Activated CD8-positive, alpha-beta memory T cell treated with anti-CD3 and anti-CD28 coated beads for 4 hours (primary cell): Measurements from ENCODE around the gene AOPEP.

Experiments
- DNase-seq, 2 donors: peaks; one replicate each; pipeline ENCODE4 v3.0.0-alpha.2; 2020; ENCODE audit warnings: low read depth in 2 of 2

AOPEP gene

DNA sequence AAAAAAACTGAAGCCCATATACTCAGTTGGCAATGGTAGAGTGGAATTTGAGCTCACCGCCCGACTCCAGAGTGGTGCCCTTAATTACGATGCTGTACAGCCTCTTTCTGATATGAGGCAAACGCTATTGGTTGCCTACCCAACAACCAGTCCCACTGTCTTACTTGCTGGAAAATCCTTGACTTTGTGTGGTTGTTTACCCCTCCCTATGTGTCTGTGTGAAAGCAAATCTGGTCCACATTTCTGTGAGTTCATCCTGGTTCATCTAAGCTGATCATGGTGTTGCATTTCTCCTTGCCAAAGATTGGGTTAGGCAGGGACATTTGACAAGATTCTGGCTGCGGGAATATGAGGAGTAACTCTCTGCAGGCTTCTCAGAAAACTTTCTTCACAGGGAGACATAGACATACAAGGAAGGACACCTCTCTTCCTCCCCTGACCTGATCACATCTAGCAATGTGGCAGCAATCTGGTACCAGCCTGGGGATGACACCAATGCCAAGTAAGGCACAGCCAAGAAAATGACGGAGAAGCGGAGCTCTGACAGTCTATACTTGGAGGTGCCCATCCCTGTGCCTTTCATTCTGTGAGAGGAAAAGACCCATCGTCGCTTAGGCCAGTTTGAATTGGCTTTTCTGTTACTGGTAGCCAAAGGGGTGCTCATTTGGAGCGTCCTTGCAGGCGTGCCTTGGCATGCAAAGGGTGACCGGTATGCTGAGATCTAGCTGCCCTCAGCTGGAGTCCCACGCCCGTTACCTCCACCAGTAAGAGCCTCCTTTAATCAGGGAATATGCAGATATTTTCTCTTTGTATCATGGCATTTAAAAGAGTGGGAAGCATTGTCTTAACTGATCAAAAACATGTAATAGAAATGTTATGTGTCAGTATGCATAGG, 124.3 kb downstream of the AOPEP start:
- no peak for DNase-seq

DNA sequence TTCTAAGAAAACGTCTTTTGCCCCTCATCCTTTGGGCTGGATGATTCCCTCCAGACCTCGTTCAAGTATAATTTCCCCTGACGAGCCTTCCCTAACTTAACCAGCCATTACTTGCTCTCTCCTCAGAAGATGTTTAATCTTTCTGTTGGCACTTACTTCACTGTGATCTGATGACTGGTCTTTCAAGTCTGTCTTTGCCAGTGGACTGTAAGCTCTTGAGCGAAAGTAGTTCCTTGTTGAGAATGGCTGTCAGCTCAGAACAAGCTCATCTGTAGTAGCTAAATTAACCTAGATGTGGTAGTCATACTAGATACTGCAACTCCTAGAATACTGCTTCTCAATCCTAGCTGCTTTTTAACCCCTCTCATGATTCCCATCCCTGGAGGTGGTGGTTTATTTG, 125.0 kb downstream of the AOPEP start:
- DNase-seq: no peak

- no peak for DNase-seq
Measured at GRCh38 chr9:94851892-94852291, 125.4 kb downstream of the AOPEP start.

DNA sequence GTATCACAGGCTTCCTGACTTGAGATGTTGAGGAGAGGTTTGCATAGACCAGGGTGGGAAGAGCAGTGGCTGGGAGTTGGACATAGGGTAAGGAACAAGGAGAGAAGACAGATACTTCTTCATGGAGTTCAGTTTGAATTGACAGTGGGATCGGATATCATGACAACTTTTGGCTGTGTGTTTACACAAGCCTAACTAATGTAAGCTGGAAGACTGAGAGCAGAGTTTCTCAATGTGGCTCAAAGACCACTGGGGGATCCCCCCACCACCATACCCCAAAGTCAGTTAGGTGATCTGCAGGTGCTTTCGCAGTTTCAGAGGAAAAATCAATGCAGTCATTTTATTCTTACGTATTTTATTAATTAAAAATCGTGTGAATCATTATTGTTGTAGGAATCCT, 125.9 kb downstream of the AOPEP start:
- no peak for DNase-seq

- DNase-seq: no peak
Measured at GRCh38 chr9:94853887-94854286, 127.4 kb downstream of the AOPEP start.

DNA sequence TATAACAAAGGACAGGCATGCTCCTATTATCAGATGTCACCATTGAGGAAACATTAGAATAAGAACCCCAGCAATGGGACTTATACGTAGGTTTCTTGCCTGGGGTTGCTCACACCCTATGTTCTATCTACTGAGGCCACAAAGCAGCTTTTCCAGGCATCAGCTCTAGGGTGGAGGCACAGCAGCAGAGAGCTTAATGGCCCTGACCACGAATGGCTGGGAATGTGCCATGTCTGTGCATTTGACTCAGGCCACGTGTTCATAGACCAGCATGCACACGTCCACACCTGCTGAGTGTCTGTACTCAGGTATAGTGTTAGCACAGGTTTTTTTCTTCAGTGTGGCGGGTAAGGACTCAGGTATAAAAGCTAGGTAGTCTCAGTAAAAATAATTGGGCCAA, 129.4 kb downstream of the AOPEP start:
- no peak for DNase-seq

DNA sequence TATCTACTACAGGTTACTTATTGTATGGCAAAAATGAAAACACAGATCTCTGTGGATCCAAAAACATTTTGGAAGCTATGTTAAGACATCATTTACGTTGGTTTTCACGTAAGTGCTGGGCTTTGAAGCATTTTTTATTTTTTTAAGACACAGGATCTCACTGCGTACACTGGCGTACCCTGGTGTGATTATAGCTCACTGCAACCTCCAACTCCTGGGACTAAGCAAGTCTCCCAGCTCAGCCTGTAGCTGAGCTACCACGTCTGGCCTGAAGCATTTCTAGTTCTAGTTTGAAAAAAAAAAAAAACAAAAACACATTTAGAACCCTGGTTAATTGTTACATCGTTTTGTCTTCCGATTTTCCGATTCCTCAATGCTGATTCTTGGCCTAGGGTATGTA, 131.3 kb downstream of the AOPEP start:
- DNase-seq: no peak

- DNase-seq: no peak
Measured at GRCh38 chr9:94859226-94859625, 132.7 kb downstream of the AOPEP start.

- DNase-seq: no peak
Measured at GRCh38 chr9:94859891-94860290, 133.4 kb downstream of the AOPEP start.

DNA sequence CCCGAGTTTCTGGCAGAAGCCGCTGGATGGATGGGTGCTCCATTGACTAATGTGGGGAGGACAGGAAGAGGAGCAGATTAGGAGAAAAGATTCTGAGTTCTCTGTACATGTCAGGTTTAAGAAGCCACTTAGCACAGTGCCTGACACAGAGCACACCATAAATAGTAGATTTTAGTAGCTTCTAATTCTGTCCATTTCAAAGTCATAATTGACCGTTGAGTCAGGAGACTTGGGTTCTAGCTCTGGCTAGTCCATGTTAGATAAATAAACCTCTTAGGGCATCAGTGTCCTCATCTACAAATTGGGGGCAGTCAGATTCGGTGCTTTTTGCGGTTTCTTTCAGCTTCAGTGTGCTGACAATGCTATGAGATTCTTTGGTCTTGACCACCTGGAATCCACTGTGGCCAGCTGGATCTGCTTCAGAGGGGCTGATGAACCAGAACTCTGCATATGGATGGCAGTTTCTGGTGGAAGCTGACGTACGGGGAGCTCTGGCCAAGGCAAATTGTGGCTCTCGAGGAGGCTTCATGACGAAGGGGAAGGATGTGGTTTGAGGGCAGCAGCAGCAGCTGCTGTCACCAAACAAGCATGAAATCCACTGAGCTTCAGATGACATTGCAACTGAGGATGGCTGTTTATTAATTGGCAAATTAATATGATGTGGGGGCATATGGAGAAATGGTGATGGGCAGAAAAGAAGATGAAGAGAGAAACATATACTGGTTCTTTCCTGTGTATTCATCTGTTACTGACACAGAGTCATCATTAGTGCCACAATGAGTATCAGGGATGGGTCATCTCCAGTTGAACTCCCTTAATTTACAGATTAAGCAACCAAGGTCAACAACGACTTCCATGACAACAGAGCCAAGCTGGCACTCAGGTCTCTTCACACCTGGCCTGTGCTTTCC, 134.4 kb downstream of the AOPEP start:
- DNase-seq: peak; percentile 22 to 48

GRCh38 chr9:94861589-94862272, 135.2 kb downstream of the AOPEP start:
- DNase-seq: no peak

- DNase-seq: no peak
Measured at GRCh38 chr9:94864196-94864595, 137.7 kb downstream of the AOPEP start.

- no peak for DNase-seq
Measured at GRCh38 chr9:94864862-94865509, 138.5 kb downstream of the AOPEP start.

- DNase-seq: no peak
Measured at GRCh38 chr9:94865582-94866452, 139.3 kb downstream of the AOPEP start.

GRCh38 chr9:94866770-94867169, 140.3 kb downstream of the AOPEP start:
- DNase-seq: no peak

- DNase-seq: no peak
Measured at GRCh38 chr9:94867281-94867841, 140.9 kb downstream of the AOPEP start.

DNA sequence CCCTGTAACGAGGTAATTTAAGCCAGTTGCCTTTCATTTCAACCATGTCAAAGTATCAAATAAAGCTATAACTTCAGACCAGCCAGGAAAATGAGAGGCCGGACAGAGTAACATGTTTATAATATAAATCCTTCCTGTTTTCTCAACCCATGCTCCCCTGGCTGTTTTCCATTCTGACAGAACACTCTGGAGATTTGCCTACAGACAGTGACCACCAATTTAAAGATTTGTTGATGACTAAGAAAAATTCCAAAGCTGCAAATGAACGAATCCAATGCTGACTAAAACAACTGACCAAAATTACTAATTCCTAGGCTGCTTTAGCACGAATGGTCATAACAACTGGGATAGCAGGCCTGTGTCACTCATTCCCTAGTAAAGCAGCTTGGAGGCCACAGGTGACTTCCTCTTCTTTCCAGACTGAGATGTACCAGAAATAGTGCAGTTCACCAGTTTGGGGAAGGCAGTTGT, 141.4 kb downstream of the AOPEP start:
- no peak for DNase-seq

GRCh38 chr9:94868464-94868863, 142.0 kb downstream of the AOPEP start:
- DNase-seq: no peak

- no peak for DNase-seq
Measured at GRCh38 chr9:94869415-94869843, 142.9 kb downstream of the AOPEP start.

DNA sequence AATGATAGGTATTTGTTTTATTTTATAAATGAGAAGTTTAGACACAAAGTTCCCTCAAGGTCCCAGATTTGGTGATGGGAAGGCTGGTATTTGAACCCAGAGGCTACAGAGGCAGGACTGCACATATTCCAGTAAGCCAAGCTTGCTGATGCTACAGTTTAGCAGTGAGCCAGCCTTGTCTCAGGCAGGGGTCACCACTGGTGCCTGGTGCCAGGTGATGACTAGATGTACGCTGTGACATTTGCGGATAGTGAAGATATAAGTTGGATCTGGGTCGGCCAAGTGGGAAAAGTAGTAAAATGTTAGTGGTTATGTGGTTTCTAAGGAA, 143.9 kb downstream of the AOPEP start:
- no peak for DNase-seq
